Thyroid gland (tissue), 4 donors: Measurements from ENCODE around the gene TOM1L2. TPM values are rescaled to one million over a fixed set of nuclear protein-coding genes. Genes with fewer than 3 reads are reported as not detected.

Experiments used
- DNase-seq, 2 donors: peaks; one replicate each; pipeline ENCODE4 v3.0.0-alpha.2; 2019
- H3K27ac ChIP-seq, 3 donors: fragments of 200-600 bp; sonication (generic); 1 replicate in 2 of 3; 2 replicates in 1 of 3; pipeline ENCODE4 v1.5.1; 2016 to 2019; ENCODE audit warnings: mild to moderate bottlenecking in 1 of 3, moderate library complexity in 1 of 3
- H3K27me3 ChIP-seq: fragments of 200-600 bp; sonication (generic); one replicate; pipeline ENCODE4 v1.5.1; 2019
- H3K36me3 ChIP-seq, 2 donors: fragments of 200-600 bp; sonication (generic); one replicate each; pipeline ENCODE4 v1.5.1; 2016 to 2019
- H3K4me1 ChIP-seq, 2 donors: fragments of 200-600 bp; sonication (generic); one replicate each; pipeline ENCODE4 v1.5.1; 2017 to 2019
- H3K4me3 ChIP-seq, 3 donors: fragments of 200-600 bp; sonication (generic); replicated peaks in 1 of 3; 1 replicate in 2 of 3; 2 replicates in 1 of 3; pipeline ENCODE4 v1.5.1; 2016; ENCODE audit warnings: mild to moderate bottlenecking in 1 of 3
- H3K9me3 ChIP-seq: fragments of 200-600 bp; sonication (generic); one replicate; pipeline ENCODE4 v1.5.1; 2017
- POLR2A ChIP-seq, 2 donors: fragments of 450-650 bp; IDR thresholded peaks; one replicate each; pipeline ENCODE4 v1.6.1; 2017; ENCODE audit warnings: antibody characterized with exemption in 2 of 2, mild to moderate bottlenecking in 2 of 2, moderate library complexity in 1 of 2
- WGBS, 2 donors: methylation state at CpG; one replicate each; pipeline ENCODE4 v1.1.5; 2017; 5-methylcytosine and 5-hydroxymethylcytosine counted together
- intact Hi-C: fragments of 100-400 bp; cut with DNase I; formaldehyde crosslinking; loops from one replicate; pipeline ENCODE4 v1.15.1; 2023
- total RNA-seq, 4 donors: library from RNA; depleted of rRNA; stranded (reverse); fragments of >200 nt; gene quantifications; one replicate each; pipeline ENCODE4 v1.2.3, GENCODE V29; 2016
- TF ChIP-seq, protein P1 (sequence below), 6 experiments: fragments of 200-600 bp in 3 of 6; fragments of 450-650 bp in 3 of 6; sonication (generic) in 3 of 6; IDR thresholded peaks; one replicate each; pipeline ENCODE4 v1.5.1; 2016 to 2019; ENCODE audit warnings: antibody characterized with exemption in 6 of 6, mild to moderate bottlenecking in 2 of 6, inconsistent platforms in 1 of 6, moderate library complexity in 1 of 6

The TOM1L2 gene
- total RNA-seq, 4 donors from 2014 or later = 138 to 881 (median 257) TPM

- H3K4me1 ChIP-seq = peaks cover 21 to 31% of the 10 kb centered on the region in 2 donors
Measured at GRCh38 chr17:17897442-17897841, 74.8 kb downstream of the TOM1L2 start.

DNA sequence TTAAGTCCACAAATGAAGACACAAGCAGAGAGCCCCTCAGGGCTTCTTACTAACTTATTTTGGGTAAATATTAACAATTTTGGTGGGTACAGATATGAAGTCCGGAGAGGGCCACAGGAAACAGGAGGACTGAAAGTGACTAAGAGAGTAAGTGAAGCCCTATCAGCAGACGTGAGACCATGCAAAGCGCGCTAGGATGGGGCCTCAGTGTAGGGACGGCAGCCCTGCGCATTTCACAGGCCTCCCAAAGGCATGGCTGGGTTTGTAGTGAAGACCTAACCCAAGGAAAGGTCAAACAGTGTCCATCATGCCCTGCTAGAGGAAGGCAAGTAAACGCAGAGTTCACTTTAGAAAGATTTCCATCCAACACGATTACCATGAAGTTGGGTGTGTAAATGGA is 75.5 kb downstream of the TOM1L2 start:
- WGBS, 2 donors = 91 to 93% methylated on average over 8 of the region's 8 CpGs
- no peak for DNase-seq
- Histone ChIP-seq H3K27me3 (no peaks in the 10 kb centered on the region), H3K9me3 (no peaks in the 10 kb centered on the region), H3K4me3 (no peak overlapping the region), H3K36me3 (peaks cover 0 to 29% of the 10 kb centered on the region in 2 donors), H3K27ac (no peak overlapping the region), H3K4me1 (peaks cover 18 to 24% of the 10 kb centered on the region in 2 donors)
- TF ChIP-seq, protein P1, sequence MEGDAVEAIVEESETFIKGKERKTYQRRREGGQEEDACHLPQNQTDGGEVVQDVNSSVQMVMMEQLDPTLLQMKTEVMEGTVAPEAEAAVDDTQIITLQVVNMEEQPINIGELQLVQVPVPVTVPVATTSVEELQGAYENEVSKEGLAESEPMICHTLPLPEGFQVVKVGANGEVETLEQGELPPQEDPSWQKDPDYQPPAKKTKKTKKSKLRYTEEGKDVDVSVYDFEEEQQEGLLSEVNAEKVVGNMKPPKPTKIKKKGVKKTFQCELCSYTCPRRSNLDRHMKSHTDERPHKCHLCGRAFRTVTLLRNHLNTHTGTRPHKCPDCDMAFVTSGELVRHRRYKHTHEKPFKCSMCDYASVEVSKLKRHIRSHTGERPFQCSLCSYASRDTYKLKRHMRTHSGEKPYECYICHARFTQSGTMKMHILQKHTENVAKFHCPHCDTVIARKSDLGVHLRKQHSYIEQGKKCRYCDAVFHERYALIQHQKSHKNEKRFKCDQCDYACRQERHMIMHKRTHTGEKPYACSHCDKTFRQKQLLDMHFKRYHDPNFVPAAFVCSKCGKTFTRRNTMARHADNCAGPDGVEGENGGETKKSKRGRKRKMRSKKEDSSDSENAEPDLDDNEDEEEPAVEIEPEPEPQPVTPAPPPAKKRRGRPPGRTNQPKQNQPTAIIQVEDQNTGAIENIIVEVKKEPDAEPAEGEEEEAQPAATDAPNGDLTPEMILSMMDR (IDR thresholded peaks at IDR 0.05) = no peak
- TF ChIP-seq POLR2A (IDR thresholded peaks at IDR 0.05) = no peak
- intact Hi-C loops = loop anchor here (10.0 kb wide), 1 partner anchor 138 kb away; the partner anchor contains the start of genes ATPAF2 and GID4

More at GRCh38 chr17:17897442-17897841, 74.8 kb downstream of the TOM1L2 start:
- H3K4me3 ChIP-seq = no peak overlapping the region
- TF ChIP-seq, protein P1 (IDR thresholded peaks at IDR 0.05) = no peak
- no peak for TF ChIP-seq POLR2A (IDR thresholded peaks at IDR 0.05)
- no peaks in the 10 kb centered on the region for H3K9me3 ChIP-seq
- H3K27me3 ChIP-seq = no peaks in the 10 kb centered on the region
- no peak for DNase-seq
- H3K36me3 ChIP-seq = peaks cover 0 to 29% of the 10 kb centered on the region in 2 donors
- H3K27ac ChIP-seq = no peak overlapping the region
- 67 to 79% methylated on average over 2 of the region's 2 CpGs for WGBS, 2 donors
- intact Hi-C loops = loop anchor here (10.0 kb wide), 1 partner anchor 137 kb away; the partner anchor contains the start of genes ATPAF2 and GID4

GRCh38 chr17:17893801-17894644 is 78.2 kb downstream of the TOM1L2 start:
- Histone ChIP-seq H3K9me3 (no peaks in the 10 kb centered on the region), H3K27me3 (no peaks in the 10 kb centered on the region), H3K27ac (no peak overlapping the region), H3K4me3 (no peak overlapping the region), H3K36me3 (peaks cover 0 to 29% of the 10 kb centered on the region in 2 donors), H3K4me1 (peaks cover 4 to 6% of the 10 kb centered on the region in 2 donors)
- DNase-seq = no peak
- intact Hi-C loops = loop anchor here (10.0 kb wide), 1 partner anchor 141 kb away; the partner anchor contains the start of genes ATPAF2 and GID4
- no peak for TF ChIP-seq POLR2A (IDR thresholded peaks at IDR 0.05)
- TF ChIP-seq, protein P1 (IDR thresholded peaks at IDR 0.05) = no peak
- 94 to 96% methylated on average over 7 of the region's 7 CpGs for WGBS, 2 donors

GRCh38 chr17:17892731-17893130 is 79.5 kb downstream of the TOM1L2 start:
- no peaks in the 10 kb centered on the region for H3K9me3 ChIP-seq
- intact Hi-C loops = loop anchor here (10.0 kb wide), 1 partner anchor 142 kb away; the partner anchor contains the start of genes ATPAF2 and GID4
- WGBS, 2 donors = 80 to 84% methylated on average over 2 of the region's 2 CpGs
- H3K27ac ChIP-seq = peak overlapping the region in 1 of 3 donors; percentile 4
- peaks cover 17 to 18% of the 10 kb centered on the region in 2 donors for H3K4me1 ChIP-seq
- H3K27me3 ChIP-seq = no peaks in the 10 kb centered on the region
- TF ChIP-seq, protein P1 (IDR thresholded peaks at IDR 0.05) = no peak
- no peak for TF ChIP-seq POLR2A (IDR thresholded peaks at IDR 0.05)
- no peak overlapping the region for H3K4me3 ChIP-seq
- H3K36me3 ChIP-seq = peaks cover 0 to 24% of the 10 kb centered on the region in 2 donors
- no peak for DNase-seq
